ENCODE data around the gene EAPP.

The EAPP gene

GRCh38 chr14:34548472-34548981 is 9.0 kb upstream of the EAPP start:
- TF ChIP-seq REST (IDR thresholded peaks at IDR 0.05; ENCODE audit: low read depth), result no peak
- TF ChIP-seq RAD21 (IDR thresholded peaks at IDR 0.05; ENCODE audit: low read depth), result no peak
- TF ChIP-seq EGR1 (IDR thresholded peaks at IDR 0.05), result no peak
- no peak for TF ChIP-seq TCF12 (IDR thresholded peaks at IDR 0.05; ENCODE audit: low read depth)
- TF ChIP-seq USF1 (IDR thresholded peaks at IDR 0.05), result no peak

- TF ChIP-seq FOXM1 (IDR thresholded peaks at IDR 0.05; ENCODE audit: borderline replicate concordance, low read depth) (no peak), TCF12 (IDR thresholded peaks at IDR 0.05; ENCODE audit: low read depth) (no peak)
Observed at GRCh38 chr14:34538871-34539406, 562 bp downstream of the EAPP start.

GRCh38 chr14:34537677-34538009 is 1.9 kb downstream of the EAPP start:
- TF ChIP-seq TAF1 (IDR thresholded peaks at IDR 0.05; ENCODE audit: low read depth) (no peak), FOXM1 (IDR thresholded peaks at IDR 0.05; ENCODE audit: borderline replicate concordance, low read depth) (no peak), CREB1 (IDR thresholded peaks at IDR 0.05; ENCODE audit: low read depth) (no peak), MAX (IDR thresholded peaks at IDR 0.05) (no peak), TCF12 (IDR thresholded peaks at IDR 0.05; ENCODE audit: low read depth) (no peak), EP300 (IDR thresholded peaks at IDR 0.05; ENCODE audit: borderline replicate concordance) (no peak), REST (IDR thresholded peaks at IDR 0.05; ENCODE audit: low read depth) (no peak), NFIC (IDR thresholded peaks at IDR 0.05) (no peak), USF1 (IDR thresholded peaks at IDR 0.05) (no peak)

- TF ChIP-seq TEAD4 (IDR thresholded peaks at IDR 0.05) (0 out of 2 replicates have a peak, but pooled peaks have one; percentile 22), REST (IDR thresholded peaks at IDR 0.05; ENCODE audit: low read depth) (no peak)
Observed at GRCh38 chr14:34536951-34537676, 2.4 kb downstream of the EAPP start.

GRCh38 chr14:34527591-34527990 is 11.9 kb downstream of the EAPP start:
- TF ChIP-seq TAF1 (IDR thresholded peaks at IDR 0.05; ENCODE audit: low read depth), result no peak

GRCh38 chr14:34522496-34522895 is 17.0 kb downstream of the EAPP start:
- TF ChIP-seq USF1 (IDR thresholded peaks at IDR 0.05), result no peak
- no peak for TF ChIP-seq TEAD4 (IDR thresholded peaks at IDR 0.05)

Data from Ishikawa (cell line).